GM12878 (cell line): ENCODE measurements around the gene TSHZ2. TPM values are rescaled to one million over a fixed set of nuclear protein-coding genes. Genes with fewer than 3 reads are reported as not detected.

Experiments
- ATAC-seq: fragments of 200-7000 bp; cut with Tn5 transposase; 3 replicates; pipeline ENCODE4 v1.9.1; 2020; ENCODE audit warnings: mild to moderate bottlenecking, moderate library complexity
- BruUV-seq: library from RNA; stranded (reverse); fragments of 400-500 nt; replicated peaks from 2 replicates; lab custom pipeline; 2021; lab: Mats Ljungman, UMichigan
- CTCF ChIA-PET: fragments of 300-600 bp; sonication (Branson Sonifier 250); formaldehyde crosslinking; extraction: SDS; loops from one replicate; lab custom pipeline; 2021; ENCODE audit warnings: inconsistent platforms; lab: Yijun Ruan, JAX
- POLR2A ChIA-PET: fragments of 350-600 bp; formaldehyde crosslinking; extraction: SDS; loops from one replicate; lab custom pipeline; 2021; ENCODE audit warnings: inconsistent platforms; lab: Charles Lee
- RAD21 ChIA-PET: fragments of 300-600 bp; sonication (Branson Sonifier 250); formaldehyde crosslinking; loops from one replicate; lab custom pipeline; 2023; ENCODE audit warnings: antibody characterized with exemption; ENCODE audit not compliant: unreplicated experiment; lab: Charles Lee
- SMC1A ChIA-PET: fragments of 300-600 bp; sonication (Branson Sonifier 250); formaldehyde crosslinking; loops from one replicate; lab custom pipeline; 2023; ENCODE audit not compliant: unreplicated experiment, uncharacterized antibody; lab: Charles Lee
- DNase-seq: peaks from one replicate; pipeline ENCODE4 v3.0.0-alpha.2; 2011; ENCODE audit warnings: low read depth, low spot score
- FAIRE-seq: peaks from 3 replicates; lab custom pipeline; 2011; peaks lifted over from hg19 to GRCh38; lab: Jason Lieb, UNC
- H2AFZ ChIP-seq: 2 replicates; pipeline ENCODE4 v1.6.0; 2011; ENCODE audit warnings: low read depth, low read length, control low read depth; ENCODE audit not compliant: control insufficient read depth
- H3K27ac ChIP-seq: 2 replicates; pipeline ENCODE4 v1.5.1; 2011; ENCODE audit warnings: control low read depth; ENCODE audit not compliant: control insufficient read depth, insufficient read depth
- H3K27me3 ChIP-seq, 2 experiments: replicated peaks in 1 of 2; 2 replicates each; pipeline versions ENCODE4 v1.6.0 to v1.6.1; 2011; ENCODE audit warnings: low read length in 1 of 2; ENCODE audit not compliant: control insufficient read depth in 2 of 2, insufficient read depth in 2 of 2
- H3K36me3 ChIP-seq, 2 experiments: 2 replicates each; pipeline ENCODE4 v1.5.1; 2011; ENCODE audit warnings: low read length in 1 of 2; ENCODE audit not compliant: control insufficient read depth in 2 of 2, insufficient read depth in 2 of 2
- H3K4me1 ChIP-seq: 2 replicates; pipeline ENCODE4 v1.6.1; 2011; ENCODE audit warnings: mild to moderate bottlenecking, low read length, moderate library complexity, mixed read lengths; ENCODE audit not compliant: control insufficient read depth, insufficient read depth
- H3K4me2 ChIP-seq: 2 replicates; pipeline ENCODE4 v1.6.0; 2011; ENCODE audit warnings: control low read depth; ENCODE audit not compliant: control insufficient read depth, insufficient read depth
- H3K4me3 ChIP-seq: fragments of 200-600 bp; sonication (generic); 2 replicates; pipeline ENCODE4 v1.5.1; 2016
- H3K79me2 ChIP-seq: 2 replicates; pipeline ENCODE4 v1.6.0; 2011; ENCODE audit warnings: low read length; ENCODE audit not compliant: control insufficient read depth, insufficient read depth
- H3K9ac ChIP-seq: 2 replicates; pipeline ENCODE4 v1.8.0; 2011; ENCODE audit warnings: low read length, control low read depth, mixed read lengths; ENCODE audit not compliant: control insufficient read depth, insufficient read depth
- H3K9me3 ChIP-seq: replicated peaks from 3 replicates; pipeline ENCODE4 v1.5.1; 2011; ENCODE audit warnings: mild to moderate bottlenecking, low read length; ENCODE audit not compliant: control insufficient read depth, insufficient read depth
- H4K20me1 ChIP-seq: 2 replicates; pipeline ENCODE4 v1.6.0; 2011; ENCODE audit not compliant: control insufficient read depth, insufficient read depth
- CHD1 ChIP-seq: IDR thresholded peaks from 2 replicates; pipeline ENCODE4 v1.6.1; 2012; ENCODE audit warnings: low read depth, low read length, improper control_type of control experiment
- JUND ChIP-seq: IDR thresholded peaks from 2 replicates; pipeline ENCODE4 v1.6.1; 2012; ENCODE audit warnings: low read depth, mild to moderate bottlenecking, low read length, improper control_type of control experiment, moderate library complexity
- KAT2A ChIP-seq: conservative IDR thresholded peaks from 2 replicates; pipeline ENCODE4 v1.6.1; 2011; ENCODE audit warnings: low read depth, low read length; ENCODE audit not compliant: control insufficient read depth
- PAX5 ChIP-seq: IDR thresholded peaks from 2 replicates; pipeline ENCODE4 v1.6.1; 2011; ENCODE audit warnings: low read depth, low read length, borderline replicate concordance
- POU2F2 ChIP-seq: IDR thresholded peaks from 3 replicates; pipeline ENCODE4 v1.6.1; 2011; ENCODE audit warnings: low read depth, mild to moderate bottlenecking, low read length, borderline replicate concordance
- TAF1 ChIP-seq: IDR thresholded peaks from 2 replicates; pipeline ENCODE4 v1.6.1; 2011; ENCODE audit warnings: mild to moderate bottlenecking, low read depth, low read length, borderline replicate concordance
- ZNF622 ChIP-seq: fragments of 450-650 bp; IDR thresholded peaks from 2 replicates; pipeline ENCODE4 v1.6.1; 2017; ENCODE audit warnings: mild to moderate bottlenecking, inconsistent platforms
- WGBS: methylation state at CpG from one replicate; pipeline ENCODE4 v1.1.6; 2016; ENCODE audit warnings: low lambda C conversion rate; ENCODE audit not compliant: insufficient replicate concordance, insufficient coverage; ENCODE audit errors: missing lambda C conversion rate; 5-methylcytosine and 5-hydroxymethylcytosine counted together
- in situ Hi-C: fragments of 300-500 bp; cut with MboI; formaldehyde crosslinking; loops from 9 replicates; pipeline ENCODE4 v1.14.3; 2018; ENCODE audit warnings: mixed read lengths
- intact Hi-C: fragments of 100-400 bp; cut with micrococcal nuclease; formaldehyde crosslinking; loops from one replicate; pipeline ENCODE4 v1.14.2; 2022; ENCODE audit not compliant: unreplicated experiment
- polyA plus RNA-seq, 11 experiments: library from polyadenylated mRNA; depleted of rRNA in 4 of 11; unstranded in 6 of 11; stranded (reverse) in 5 of 11; fragments of >200 nt; fragmentation: Nextera tagmentation in 4 of 11; fragmentation: Illumina TruSeq in 1 of 11; extraction: Ambion mirVana in 4 of 11; extraction: Trizol in 1 of 11; gene quantifications; 1 replicate in 1 of 11; 2 replicates in 10 of 11; pipeline versions ENCODE4 v1.2.1 to v1.2.3, GENCODE V29; 2011 to 2016; ENCODE audit warnings: inconsistent platforms in 2 of 11, missing spikeins in 2 of 11, low read depth in 1 of 11
- total RNA-seq, 4 experiments: library from RNA; depleted of rRNA in 3 of 4; stranded (reverse); fragments of >200 nt in 3 of 4; fragmentation: Illumina TruSeq in 1 of 4; extraction: Trizol in 1 of 4; gene quantifications; 2 replicates each; pipeline versions ENCODE4 v1.2.1 to v1.2.3, GENCODE V29; 2013 to 2021
- TF ChIP-seq, protein P1 (sequence below): IDR thresholded peaks from 2 replicates; pipeline ENCODE4 v1.6.1; 2012; ENCODE audit warnings: low read depth, low read length, improper control_type of control experiment
- TF ChIP-seq, protein P2 (sequence below): fragments of 450-650 bp; IDR thresholded peaks from 2 replicates; pipeline ENCODE4 v1.6.1; 2018; ENCODE audit warnings: mild to moderate bottlenecking, low read depth, moderate library complexity; ENCODE audit not compliant: partially characterized antibody
- TF ChIP-seq, protein P3 (sequence below): IDR thresholded peaks from 2 replicates; pipeline ENCODE4 v1.6.1; 2011; ENCODE audit warnings: low read depth, low read length, improper control_type of control experiment, borderline replicate concordance

TSHZ2 gene
- total and polyA plus RNA-seq, 10 of the 15 experiments (the other 5 are each of a cell fraction or from before 2014, with no cell fraction given) = 0.01 to 0.86 (median 0.13) TPM; not detected in 2

DNA sequence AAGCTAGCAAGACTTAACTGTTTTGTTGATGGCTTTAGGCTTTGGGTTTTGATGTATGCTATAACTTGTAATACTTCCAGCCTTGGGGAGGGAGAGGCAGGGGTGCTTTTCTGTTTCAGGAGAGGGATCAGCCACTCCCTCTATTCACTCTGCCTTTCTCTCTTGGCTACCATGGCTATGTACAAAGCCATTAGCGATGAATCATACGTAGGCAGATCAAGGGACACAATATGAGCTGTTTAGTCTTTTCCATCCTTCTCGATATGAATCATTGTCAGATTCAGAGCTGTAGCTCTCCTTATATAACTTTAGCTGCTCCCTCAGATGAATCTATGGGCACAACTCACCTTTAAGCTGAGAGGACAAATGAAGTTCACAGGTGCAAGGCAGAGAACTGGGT lies 230.6 kb downstream of the TSHZ2 start:
- Histone ChIP-seq H2AFZ (no peak overlapping the region), H3K79me2 (no peaks in the 10 kb centered on the region), H3K9me3 (no peaks in the 10 kb centered on the region), H3K36me3 (no peaks in the 10 kb centered on the region), H3K9ac (no peak overlapping the region), H3K4me1 (no peaks in the 10 kb centered on the region), H4K20me1 (no peaks in the 10 kb centered on the region), H3K4me3 (no peak overlapping the region), H3K27me3 (no peaks in the 10 kb centered on the region; a peak in 1 of 4 replicates), H3K27ac (no peak overlapping the region), H3K4me2 (no peak overlapping the region)
- SMC1A ChIA-PET = interaction anchor here (0.7 to 1.4 kb wide), 3 partner anchors 12 to 593 kb away, joined by 3 to 4 read pairs (median 3); no protein-coding TSS in a partner anchor
- FAIRE-seq (no peak), ATAC-seq (no peak), DNase-seq (no peak)
- CTCF ChIA-PET = interaction anchor here (1.5 kb wide), 1 partner anchor 16 kb away, joined by 4 read pairs; no protein-coding TSS in a partner anchor
- POLR2A ChIA-PET = no interaction called here
- 44% methylated on average over 3 of the region's 3 CpGs for whole genome bisulfite sequencing
- intact Hi-C loops = no loop called here
- in situ Hi-C loops = no loop called here
- BruUV-seq = no TSS peak
- TF ChIP-seq PAX5 = no peak
- no peak for TF ChIP-seq CHD1
- TF ChIP-seq KAT2A = no peak
- no peak for TF ChIP-seq ZNF622
- no peak for TF ChIP-seq POU2F2
- no peak for TF ChIP-seq JUND
- TF ChIP-seq, protein P1, sequence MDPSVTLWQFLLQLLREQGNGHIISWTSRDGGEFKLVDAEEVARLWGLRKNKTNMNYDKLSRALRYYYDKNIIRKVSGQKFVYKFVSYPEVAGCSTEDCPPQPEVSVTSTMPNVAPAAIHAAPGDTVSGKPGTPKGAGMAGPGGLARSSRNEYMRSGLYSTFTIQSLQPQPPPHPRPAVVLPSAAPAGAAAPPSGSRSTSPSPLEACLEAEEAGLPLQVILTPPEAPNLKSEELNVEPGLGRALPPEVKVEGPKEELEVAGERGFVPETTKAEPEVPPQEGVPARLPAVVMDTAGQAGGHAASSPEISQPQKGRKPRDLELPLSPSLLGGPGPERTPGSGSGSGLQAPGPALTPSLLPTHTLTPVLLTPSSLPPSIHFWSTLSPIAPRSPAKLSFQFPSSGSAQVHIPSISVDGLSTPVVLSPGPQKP = no peak
- TF ChIP-seq, protein P2, sequence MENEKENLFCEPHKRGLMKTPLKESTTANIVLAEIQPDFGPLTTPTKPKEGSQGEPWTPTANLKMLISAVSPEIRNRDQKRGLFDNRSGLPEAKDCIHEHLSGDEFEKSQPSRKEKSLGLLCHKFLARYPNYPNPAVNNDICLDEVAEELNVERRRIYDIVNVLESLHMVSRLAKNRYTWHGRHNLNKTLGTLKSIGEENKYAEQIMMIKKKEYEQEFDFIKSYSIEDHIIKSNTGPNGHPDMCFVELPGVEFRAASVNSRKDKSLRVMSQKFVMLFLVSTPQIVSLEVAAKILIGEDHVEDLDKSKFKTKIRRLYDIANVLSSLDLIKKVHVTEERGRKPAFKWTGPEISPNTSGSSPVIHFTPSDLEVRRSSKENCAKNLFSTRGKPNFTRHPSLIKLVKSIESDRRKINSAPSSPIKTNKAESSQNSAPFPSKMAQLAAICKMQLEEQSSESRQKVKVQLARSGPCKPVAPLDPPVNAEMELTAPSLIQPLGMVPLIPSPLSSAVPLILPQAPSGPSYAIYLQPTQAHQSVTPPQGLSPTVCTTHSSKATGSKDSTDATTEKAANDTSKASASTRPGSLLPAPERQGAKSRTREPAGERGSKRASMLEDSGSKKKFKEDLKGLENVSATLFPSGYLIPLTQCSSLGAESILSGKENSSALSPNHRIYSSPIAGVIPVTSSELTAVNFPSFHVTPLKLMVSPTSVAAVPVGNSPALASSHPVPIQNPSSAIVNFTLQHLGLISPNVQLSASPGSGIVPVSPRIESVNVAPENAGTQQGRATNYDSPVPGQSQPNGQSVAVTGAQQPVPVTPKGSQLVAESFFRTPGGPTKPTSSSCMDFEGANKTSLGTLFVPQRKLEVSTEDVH = no peak
- TF ChIP-seq, protein P3, sequence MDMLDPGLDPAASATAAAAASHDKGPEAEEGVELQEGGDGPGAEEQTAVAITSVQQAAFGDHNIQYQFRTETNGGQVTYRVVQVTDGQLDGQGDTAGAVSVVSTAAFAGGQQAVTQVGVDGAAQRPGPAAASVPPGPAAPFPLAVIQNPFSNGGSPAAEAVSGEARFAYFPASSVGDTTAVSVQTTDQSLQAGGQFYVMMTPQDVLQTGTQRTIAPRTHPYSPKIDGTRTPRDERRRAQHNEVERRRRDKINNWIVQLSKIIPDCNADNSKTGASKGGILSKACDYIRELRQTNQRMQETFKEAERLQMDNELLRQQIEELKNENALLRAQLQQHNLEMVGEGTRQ = no peak
- TF ChIP-seq TAF1 = no peak
- RAD21 ChIA-PET = no interaction called here
